Measurements from ENCODE around the gene ZNF526. TPM values are rescaled to one million over a fixed set of nuclear protein-coding genes. Genes with fewer than 3 reads are reported as not detected.

The ZNF526 gene
- total RNA-seq, 4 donors from 2014 or later = 4.3 to 6.3 (median 6.3) TPM

GRCh38 chr19:42249769-42250168 is 29.7 kb downstream of the ZNF526 start:
- 60 to 63% methylated on average over 5 to 6 of the region's 6 CpGs for WGBS, 2 donors
- Histone ChIP-seq H3K27ac (peak overlapping the region; percentile 98 to 100 (median 100)), H3K4me3 (no peak overlapping the region), H3K4me1 (peaks cover 0 to 82% (median 57%) of the 10 kb centered on the region in 4 donors), H3K27me3 (no peaks in the 10 kb centered on the region), H3K9me3 (no peaks in the 10 kb centered on the region), H3K36me3 (peaks cover 0 to 34% (median 0%) of the 10 kb centered on the region in 3 donors)
- no peak for DNase-seq (ENCODE audit: low spot score in 2 of 2)
- TF ChIP-seq POLR2A (IDR thresholded peaks at IDR 0.05) = no peak
- no peak for TF ChIP-seq EP300 (IDR thresholded peaks at IDR 0.05)
- TF ChIP-seq CTCF (IDR thresholded peaks at IDR 0.05) = no peak

- peaks cover 0 to 34% (median 0%) of the 10 kb centered on the region in 3 donors for H3K36me3 ChIP-seq
- peak overlapping the region in 2 of 4 donors; percentile 16 to 88 for H3K4me3 ChIP-seq
- H3K27ac ChIP-seq = peak overlapping the region; percentile 98 to 100 (median 100)
- peaks cover 0 to 78% (median 52%) of the 10 kb centered on the region in 4 donors for H3K4me1 ChIP-seq
- WGBS, 2 donors = 3 to 33% methylated on average over 10 to 15 of the region's 15 CpGs
- no peaks in the 10 kb centered on the region for H3K27me3 ChIP-seq
- no peaks in the 10 kb centered on the region for H3K9me3 ChIP-seq
- TF ChIP-seq POLR2A (IDR thresholded peaks at IDR 0.05) = no peak
- TF ChIP-seq EP300 (IDR thresholded peaks at IDR 0.05) = no peak
- no peak for TF ChIP-seq CTCF (IDR thresholded peaks at IDR 0.05)
- DNase-seq (ENCODE audit: low spot score in 2 of 2) = no peak
These were observed 30.1 kb downstream of the ZNF526 start for GRCh38 chr19:42250183-42250665.

- Histone ChIP-seq H3K36me3 (peaks cover 0 to 34% (median 0%) of the 10 kb centered on the region in 3 donors), H3K9me3 (no peaks in the 10 kb centered on the region), H3K4me3 (peak overlapping the region in 2 of 4 donors; percentile 16 to 88), H3K4me1 (peaks cover 0 to 77% (median 50%) of the 10 kb centered on the region in 4 donors), H3K27ac (peak overlapping the region; percentile 98 to 100 (median 100)), H3K27me3 (no peaks in the 10 kb centered on the region)
- 3 to 8% methylated on average over 16 to 18 of the region's 19 CpGs for WGBS, 2 donors
- no peak for DNase-seq (ENCODE audit: low spot score in 2 of 2)
- peak in 1 of 2 donors; percentile 22 for TF ChIP-seq EP300 (IDR thresholded peaks at IDR 0.05)
- no peak for TF ChIP-seq POLR2A (IDR thresholded peaks at IDR 0.05)
These were observed 30.8 kb downstream of the ZNF526 start for GRCh38 chr19:42250666-42251531.

GRCh38 chr19:42251572-42252358 is 31.7 kb downstream of the ZNF526 start:
- TF ChIP-seq EP300 (IDR thresholded peaks at IDR 0.05) = no peak
- no peak for TF ChIP-seq CTCF (IDR thresholded peaks at IDR 0.05)
- TF ChIP-seq POLR2A (IDR thresholded peaks at IDR 0.05) = no peak
- H3K9me3 ChIP-seq = no peaks in the 10 kb centered on the region
- H3K27ac ChIP-seq = peak overlapping the region; percentile 98 to 100 (median 100)
- H3K27me3 ChIP-seq = no peaks in the 10 kb centered on the region
- 46 to 54% methylated on average over 4 of the region's 4 CpGs for WGBS, 2 donors
- H3K4me3 ChIP-seq = peak overlapping the region; percentile 88 to 99 (median 96)
- peaks cover 0 to 34% (median 0%) of the 10 kb centered on the region in 3 donors for H3K36me3 ChIP-seq
- no peak for DNase-seq (ENCODE audit: low spot score in 2 of 2)
- peaks cover 0 to 76% (median 45%) of the 10 kb centered on the region in 4 donors for H3K4me1 ChIP-seq
